ENCODE measurements around the gene CD2. TPM values are rescaled to one million over a fixed set of nuclear protein-coding genes. Genes with fewer than 3 reads are reported as not detected.

The CD2 gene
- total RNA-seq, 1 experiment from 2014 or later = 0.10 TPM

DNA sequence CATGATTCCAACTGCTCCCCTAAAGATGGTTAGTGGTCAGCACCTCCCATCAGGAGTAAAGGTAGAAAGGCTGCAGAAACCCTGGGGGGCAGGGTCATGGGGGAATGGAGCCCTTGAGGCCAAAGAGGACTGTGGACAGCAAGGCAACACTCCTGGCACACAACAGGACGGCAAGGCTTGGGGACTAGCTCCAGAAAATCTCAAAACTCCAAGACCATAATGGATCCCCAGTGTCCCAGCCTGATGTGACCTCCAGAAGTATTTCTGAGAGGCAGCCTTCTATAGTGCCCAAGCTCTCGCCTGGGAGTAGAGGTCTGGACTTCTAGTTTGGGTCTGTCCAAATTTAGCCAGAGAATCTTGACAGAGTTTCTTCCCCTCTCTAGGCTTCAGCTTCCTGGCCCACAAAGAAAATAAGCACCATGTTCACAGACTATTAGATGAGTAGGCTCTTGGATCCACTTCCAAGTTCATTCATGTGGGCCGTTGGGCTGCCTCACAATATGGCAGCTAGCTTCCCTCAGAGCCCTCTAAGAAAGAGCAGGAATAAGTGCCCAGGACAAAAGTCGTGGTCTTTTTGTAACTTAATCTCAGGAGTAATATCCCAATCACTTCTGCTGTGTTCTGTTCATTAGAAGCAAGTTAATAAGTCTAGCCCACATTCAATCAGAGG is 6.9 kb downstream of the CD2 start:
- H3K27me3 ChIP-seq (ENCODE audit: control insufficient read depth, insufficient read depth, low read length) = no peaks in the 10 kb centered on the region
- BruUV-seq (replicated peaks) = no TSS peak
- no peak overlapping the region for H3K4me3 ChIP-seq (ENCODE audit: low read depth in 2 of 2, low read length in 2 of 2)
- POLR2A ChIA-PET = no interaction called here
- no peaks in the 10 kb centered on the region for H3K9me3 ChIP-seq (ENCODE audit: control insufficient read depth, insufficient read depth, low read depth, low read length)
- intact Hi-C loops (cut with micrococcal nuclease; ENCODE audit: unreplicated experiment) (no loop called here), in situ Hi-C loops (cut with HindIII; ENCODE audit: low pct_unique_long_range_greater_than_20kb, low sequenced_read_pairs) (no loop called here)
- H3K36me3 ChIP-seq (ENCODE audit: control insufficient read depth, insufficient read depth, low read length) = no peaks in the 10 kb centered on the region
- no peaks in the 10 kb centered on the region for H3K4me1 ChIP-seq (ENCODE audit: control insufficient read depth, insufficient read depth, low read length)
- ATAC-seq (no peak), DNase-seq (ENCODE audit: low read depth, low spot score) (no peak)
- TF ChIP-seq REST (IDR thresholded peaks at IDR 0.05; ENCODE audit: insufficient read depth in 1 of 2, low read depth in 2 of 2, low read length in 1 of 2) (no peak), POLR2AphosphoS5 (IDR thresholded peaks at IDR 0.05; ENCODE audit: low read depth, low read length) (no peak), TCF7L2 (IDR thresholded peaks at IDR 0.05; ENCODE audit: low read depth, low read length) (no peak), SIN3A (IDR thresholded peaks at IDR 0.05; ENCODE audit: borderline replicate concordance, insufficient read depth, low read depth, low read length) (no peak)
- TF ChIP-seq, protein P1, sequence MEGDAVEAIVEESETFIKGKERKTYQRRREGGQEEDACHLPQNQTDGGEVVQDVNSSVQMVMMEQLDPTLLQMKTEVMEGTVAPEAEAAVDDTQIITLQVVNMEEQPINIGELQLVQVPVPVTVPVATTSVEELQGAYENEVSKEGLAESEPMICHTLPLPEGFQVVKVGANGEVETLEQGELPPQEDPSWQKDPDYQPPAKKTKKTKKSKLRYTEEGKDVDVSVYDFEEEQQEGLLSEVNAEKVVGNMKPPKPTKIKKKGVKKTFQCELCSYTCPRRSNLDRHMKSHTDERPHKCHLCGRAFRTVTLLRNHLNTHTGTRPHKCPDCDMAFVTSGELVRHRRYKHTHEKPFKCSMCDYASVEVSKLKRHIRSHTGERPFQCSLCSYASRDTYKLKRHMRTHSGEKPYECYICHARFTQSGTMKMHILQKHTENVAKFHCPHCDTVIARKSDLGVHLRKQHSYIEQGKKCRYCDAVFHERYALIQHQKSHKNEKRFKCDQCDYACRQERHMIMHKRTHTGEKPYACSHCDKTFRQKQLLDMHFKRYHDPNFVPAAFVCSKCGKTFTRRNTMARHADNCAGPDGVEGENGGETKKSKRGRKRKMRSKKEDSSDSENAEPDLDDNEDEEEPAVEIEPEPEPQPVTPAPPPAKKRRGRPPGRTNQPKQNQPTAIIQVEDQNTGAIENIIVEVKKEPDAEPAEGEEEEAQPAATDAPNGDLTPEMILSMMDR (IDR thresholded peaks at IDR 0.05) = no peak
- CTCF ChIA-PET = no interaction called here
- H3K27ac ChIP-seq (ENCODE audit: low read length) = no peak overlapping the region

DNA sequence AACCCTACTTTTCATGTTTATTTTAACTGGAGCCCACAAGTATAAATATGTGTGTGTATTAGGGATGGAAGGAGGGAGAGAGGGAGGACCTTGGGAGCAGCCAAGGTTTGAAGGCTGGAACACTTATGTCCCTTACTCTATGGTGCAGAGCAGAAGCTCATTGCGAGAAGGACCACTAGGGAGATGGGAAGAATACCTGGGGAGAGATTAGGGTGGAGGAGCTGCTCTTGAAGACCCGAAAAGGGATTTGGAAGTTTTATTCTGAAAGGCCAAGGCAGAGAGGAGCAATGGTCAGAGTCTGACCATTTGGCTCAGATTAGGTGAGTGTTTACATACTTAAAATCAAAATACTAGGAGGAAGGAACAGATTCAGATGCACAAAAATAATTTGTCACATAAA is 8.1 kb downstream of the CD2 start:
- POLR2A ChIA-PET = no interaction called here
- no peak for TF ChIP-seq SIN3A (IDR thresholded peaks at IDR 0.05; ENCODE audit: borderline replicate concordance, insufficient read depth, low read depth, low read length)
- TF ChIP-seq REST (IDR thresholded peaks at IDR 0.05; ENCODE audit: insufficient read depth in 1 of 2, low read depth in 2 of 2, low read length in 1 of 2) = no peak
- TF ChIP-seq TCF7L2 (IDR thresholded peaks at IDR 0.05; ENCODE audit: low read depth, low read length) = no peak
- no peak for TF ChIP-seq POLR2AphosphoS5 (IDR thresholded peaks at IDR 0.05; ENCODE audit: low read depth, low read length)
- TF ChIP-seq, protein P1 (IDR thresholded peaks at IDR 0.05) = no peak
- CTCF ChIA-PET = no interaction called here
- Histone ChIP-seq H3K4me1 (ENCODE audit: control insufficient read depth, insufficient read depth, low read length) (no peaks in the 10 kb centered on the region), H3K27ac (ENCODE audit: low read length) (no peak overlapping the region), H3K4me3 (ENCODE audit: low read depth in 2 of 2, low read length in 2 of 2) (no peak overlapping the region), H3K9me3 (ENCODE audit: control insufficient read depth, insufficient read depth, low read depth, low read length) (no peaks in the 10 kb centered on the region), H3K36me3 (ENCODE audit: control insufficient read depth, insufficient read depth, low read length) (no peaks in the 10 kb centered on the region), H3K27me3 (ENCODE audit: control insufficient read depth, insufficient read depth, low read length) (no peaks in the 10 kb centered on the region)
- DNase-seq (ENCODE audit: low read depth, low spot score) = no peak
- BruUV-seq (replicated peaks) = no TSS peak
- ATAC-seq = no peak
- in situ Hi-C loops (cut with HindIII; ENCODE audit: low pct_unique_long_range_greater_than_20kb, low sequenced_read_pairs) (no loop called here), intact Hi-C loops (cut with micrococcal nuclease; ENCODE audit: unreplicated experiment) (no loop called here)

Measured in Panc1 (cell line).